Measurements from ENCODE around the gene IQCM. TPM values are rescaled to one million over a fixed set of nuclear protein-coding genes. Genes with fewer than 3 reads are reported as not detected.

Gene IQCM
- total and polyA plus RNA-seq, 2 donors (not counting 3 experiments of a cell fraction or from before 2014, with no cell fraction given): not detected

DNA sequence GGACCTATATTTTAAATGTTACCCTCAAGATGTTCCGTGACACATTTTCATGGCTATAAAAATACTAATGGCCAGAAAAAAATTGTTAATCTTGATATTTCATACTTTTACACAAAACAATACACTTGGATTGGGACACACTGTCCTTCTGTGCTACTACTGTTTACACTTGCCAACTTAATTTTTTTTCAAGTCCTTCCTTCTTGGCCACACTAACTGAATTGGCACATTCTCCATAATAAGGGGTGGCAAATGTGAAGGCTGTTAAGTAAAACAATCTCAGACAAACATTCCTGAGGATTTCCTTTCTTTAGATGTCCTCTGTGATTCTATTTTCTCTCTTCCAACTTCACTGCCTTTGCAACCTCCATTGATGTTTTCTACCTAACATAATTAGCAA is 225.8 kb downstream of the IQCM start:
- no peak for DNase-seq (ENCODE audit: low read depth, low spot score)
- Histone ChIP-seq H3K4me2 (ENCODE audit: insufficient read depth, low read length) (no peak overlapping the region), H3K9ac (replicated peaks; ENCODE audit: extremely low read depth, insufficient read depth, low read length) (no peak overlapping the region), H3K79me2 (ENCODE audit: control insufficient read depth, insufficient read depth, low read length) (no peaks in the 10 kb centered on the region), H4K20me1 (replicated peaks; ENCODE audit: control insufficient read depth, extremely low read depth, insufficient read depth, low read length) (no peaks in the 10 kb centered on the region), H3K9me3 (replicated peaks; ENCODE audit: control insufficient read depth, insufficient read depth, low read length) (no peaks in the 10 kb centered on the region), H3K9me1 (replicated peaks; ENCODE audit: control insufficient read depth, extremely low read depth, insufficient read depth, low read length) (no peaks in the 10 kb centered on the region), H3K36me3 (ENCODE audit: control insufficient read depth in 2 of 2, extremely low read depth in 1 of 2, insufficient read depth in 2 of 2, low read length in 2 of 2) (no peaks in the 10 kb centered on the region), H3K4me1 (ENCODE audit: control insufficient read depth, extremely low read depth, insufficient read depth, low read length) (no peaks in the 10 kb centered on the region), H3K27ac (ENCODE audit: insufficient read depth, low read depth, low read length) (no peak overlapping the region), H2AFZ (ENCODE audit: low read depth, low read length) (no peak overlapping the region), H3K27me3 (ENCODE audit: control insufficient read depth in 2 of 2, insufficient read depth in 2 of 2, low read length in 2 of 2) (no peaks in the 10 kb centered on the region), H3K4me3 (replicated peaks in 1 of 3; ENCODE audit: insufficient read depth in 1 of 3, low read depth in 1 of 3, low read length in 3 of 3) (no peak overlapping the region)
- BruUV-seq (replicated peaks): no TSS peak
- FAIRE-seq: no peak
- ChIA-PET POLR2A (no interaction called here), CTCF (no interaction called here)
- intact Hi-C loops (cut with micrococcal nuclease): no loop called here
- dilution Hi-C loops (cut with MboI; ENCODE audit: extremely low pct_ligation_motif_present, low sequenced_read_pairs): no loop called here
- no peak for TF ChIP-seq POLR2AphosphoS5 (IDR thresholded peaks at IDR 0.05; ENCODE audit: insufficient read depth, low read depth, low read length)
- no peak for TF ChIP-seq EZH2 (IDR thresholded peaks at IDR 0.05; ENCODE audit: borderline replicate concordance, low read depth, low read length, severe bottlenecking)
- TF ChIP-seq POLR2A (IDR thresholded peaks at IDR 0.05; ENCODE audit: low read depth, low read length): no peak
- no peak for TF ChIP-seq JUN (IDR thresholded peaks at IDR 0.05; ENCODE audit: borderline replicate concordance, insufficient read depth, insufficient read length, low read depth)
- TF ChIP-seq MYC (IDR thresholded peaks at IDR 0.05; ENCODE audit: low read depth, low read length): no peak
- TF ChIP-seq, protein P1, sequence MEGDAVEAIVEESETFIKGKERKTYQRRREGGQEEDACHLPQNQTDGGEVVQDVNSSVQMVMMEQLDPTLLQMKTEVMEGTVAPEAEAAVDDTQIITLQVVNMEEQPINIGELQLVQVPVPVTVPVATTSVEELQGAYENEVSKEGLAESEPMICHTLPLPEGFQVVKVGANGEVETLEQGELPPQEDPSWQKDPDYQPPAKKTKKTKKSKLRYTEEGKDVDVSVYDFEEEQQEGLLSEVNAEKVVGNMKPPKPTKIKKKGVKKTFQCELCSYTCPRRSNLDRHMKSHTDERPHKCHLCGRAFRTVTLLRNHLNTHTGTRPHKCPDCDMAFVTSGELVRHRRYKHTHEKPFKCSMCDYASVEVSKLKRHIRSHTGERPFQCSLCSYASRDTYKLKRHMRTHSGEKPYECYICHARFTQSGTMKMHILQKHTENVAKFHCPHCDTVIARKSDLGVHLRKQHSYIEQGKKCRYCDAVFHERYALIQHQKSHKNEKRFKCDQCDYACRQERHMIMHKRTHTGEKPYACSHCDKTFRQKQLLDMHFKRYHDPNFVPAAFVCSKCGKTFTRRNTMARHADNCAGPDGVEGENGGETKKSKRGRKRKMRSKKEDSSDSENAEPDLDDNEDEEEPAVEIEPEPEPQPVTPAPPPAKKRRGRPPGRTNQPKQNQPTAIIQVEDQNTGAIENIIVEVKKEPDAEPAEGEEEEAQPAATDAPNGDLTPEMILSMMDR (IDR thresholded peaks at IDR 0.05; ENCODE audit: extremely low read depth in 1 of 2, insufficient read depth in 1 of 2, low read depth in 1 of 2, low read length in 2 of 2): no peak
- TF ChIP-seq FOS (IDR thresholded peaks at IDR 0.05; ENCODE audit: borderline replicate concordance, insufficient read depth, low read length): no peak
